Non-pigmented ciliary epithelial cell (primary cell): ENCODE measurements around the gene RASL10B.

Experiments
- DNase-seq: peaks from one replicate; pipeline ENCODE4 v3.0.0-alpha.2; 2010; ENCODE audit warnings: low read depth

The RASL10B gene

DNA sequence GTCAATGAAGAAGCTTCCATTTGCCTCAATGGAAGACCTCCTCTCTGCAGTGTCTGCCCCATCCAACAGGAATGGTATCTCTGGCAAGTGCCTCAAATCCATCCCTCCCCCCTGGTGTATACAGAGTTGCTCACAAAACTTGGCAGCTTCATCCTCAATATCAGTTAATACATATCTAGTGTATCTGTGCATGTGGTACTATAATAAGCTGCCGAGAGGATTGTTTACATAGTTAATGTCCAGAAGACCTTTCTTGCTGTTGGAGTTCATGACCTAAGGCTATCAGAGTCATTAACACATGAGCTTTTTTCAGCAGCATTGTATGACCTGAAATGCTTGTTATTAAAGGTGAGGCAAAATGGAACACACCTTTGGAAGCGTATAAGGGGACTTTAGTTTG, 14.0 kb upstream of the RASL10B start:
- DNase-seq: no peak

DNA sequence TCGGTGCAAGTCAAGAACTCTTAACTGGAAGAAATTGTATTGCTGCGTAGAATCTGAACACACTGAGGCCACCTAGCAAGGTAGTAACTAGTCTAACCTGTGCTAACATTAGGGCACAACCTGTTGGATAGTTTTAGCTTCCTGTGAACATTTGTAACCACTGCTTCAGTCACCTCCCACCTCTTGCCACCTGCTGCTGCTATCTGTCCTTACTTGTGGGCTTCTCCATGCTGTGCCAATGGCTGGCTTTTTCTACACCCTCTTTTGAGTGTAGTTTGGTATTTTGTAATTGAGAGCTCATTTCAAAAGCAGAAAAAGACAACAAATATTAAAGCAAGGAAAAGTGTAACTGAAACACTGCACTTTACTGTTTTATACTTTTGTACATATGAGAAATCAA, 7.7 kb upstream of the RASL10B start:
- DNase-seq: no peak

DNA sequence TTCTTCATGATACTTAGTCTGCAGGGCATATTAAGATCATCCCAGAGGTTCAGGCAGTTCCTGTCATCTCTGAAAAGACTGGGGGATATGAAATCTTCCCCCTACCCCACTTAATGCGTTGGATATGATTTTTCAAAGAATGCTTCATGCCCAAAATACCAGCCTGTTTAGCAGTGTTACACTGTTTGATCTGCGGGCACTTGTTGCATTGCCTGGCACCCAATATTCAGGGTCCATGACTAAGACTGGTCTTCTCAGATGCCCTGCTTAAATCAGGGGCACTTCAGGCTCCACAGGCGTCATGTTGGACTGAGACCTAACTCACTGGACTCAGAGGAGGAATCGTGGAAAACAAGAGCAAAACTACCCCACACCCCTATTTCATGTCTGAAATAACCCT, 6.4 kb upstream of the RASL10B start:
- no peak for DNase-seq

DNA sequence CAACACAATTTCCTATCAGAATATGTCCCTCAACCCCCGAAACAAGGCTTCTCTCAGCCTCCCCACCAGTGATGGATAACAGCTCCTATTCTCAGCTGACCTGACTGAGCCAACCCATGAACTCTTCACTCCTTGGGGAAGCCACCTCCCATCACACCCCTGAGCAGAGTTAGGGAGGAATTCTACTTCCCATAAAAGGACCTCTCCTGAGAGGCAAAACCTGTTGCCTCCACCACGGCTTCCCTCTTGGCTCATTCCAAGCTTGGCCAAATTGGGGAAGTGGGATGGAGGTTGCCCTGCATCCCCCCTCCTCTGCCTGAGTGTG, 5.7 kb upstream of the RASL10B start:
- DNase-seq: no peak

DNA sequence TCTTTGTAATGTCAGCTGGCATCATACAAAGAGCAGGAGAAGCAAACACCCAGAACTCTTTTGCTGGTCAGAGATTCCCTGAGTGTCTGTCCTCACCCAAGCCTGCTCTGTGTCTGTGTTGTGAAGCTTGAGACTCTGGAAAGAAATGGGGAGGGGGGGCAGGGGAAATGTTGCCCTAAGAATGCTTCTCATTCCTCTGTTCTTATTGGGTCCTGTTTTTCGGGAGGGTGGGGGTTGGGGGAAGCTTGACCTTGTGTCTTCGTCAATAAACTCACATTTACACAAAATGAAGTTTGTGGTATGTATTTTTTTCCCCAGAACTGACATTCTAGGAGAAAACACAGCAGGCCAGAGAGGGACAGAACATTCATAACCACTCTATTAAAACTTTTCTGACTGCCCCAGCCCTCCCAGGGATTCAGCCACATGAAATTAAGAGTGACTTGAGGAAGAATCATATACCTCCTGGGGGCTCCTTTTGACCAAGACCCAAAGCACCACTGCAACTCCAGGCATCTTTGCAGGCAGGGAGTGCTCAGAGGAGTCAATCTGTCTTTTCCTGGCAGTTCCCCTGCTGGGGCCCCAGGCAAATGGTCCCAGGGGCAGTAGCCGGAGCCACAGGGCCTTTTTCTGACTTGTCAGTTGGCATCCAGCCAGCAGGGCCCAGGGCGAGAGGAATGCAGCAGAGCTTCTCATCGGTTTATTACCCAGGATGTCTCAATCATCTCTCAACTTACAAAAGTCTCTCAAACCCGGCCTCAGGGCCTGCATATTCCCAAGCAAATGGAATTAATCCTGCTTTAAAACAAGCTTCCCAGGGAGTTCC, 5.1 kb upstream of the RASL10B start:
- peak; percentile 51 for DNase-seq

DNA sequence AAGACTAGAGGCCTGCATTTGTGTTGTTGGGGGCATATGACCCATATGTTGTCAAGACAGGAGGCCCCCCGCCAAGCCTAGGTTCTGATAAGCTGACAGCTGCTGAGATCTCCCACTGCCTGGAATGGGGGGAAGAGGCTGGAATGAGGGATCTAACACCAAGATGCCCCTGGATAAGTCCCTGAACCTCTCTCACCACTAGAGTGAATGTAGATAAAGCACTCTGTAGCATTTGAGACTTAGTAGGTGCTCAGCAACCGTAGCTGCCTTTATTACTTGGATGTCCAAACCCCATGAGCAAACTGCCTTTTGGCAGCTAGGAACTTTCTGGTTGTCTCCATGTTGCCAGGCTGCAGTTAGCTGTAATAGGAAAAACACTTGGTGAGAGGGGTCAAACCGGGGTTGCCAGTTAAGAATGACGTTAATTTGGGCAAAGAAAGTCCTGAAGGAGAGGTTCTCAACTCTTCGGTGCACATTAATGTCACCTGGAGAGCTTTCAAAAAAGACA, 4.4 kb upstream of the RASL10B start:
- no peak for DNase-seq

DNA sequence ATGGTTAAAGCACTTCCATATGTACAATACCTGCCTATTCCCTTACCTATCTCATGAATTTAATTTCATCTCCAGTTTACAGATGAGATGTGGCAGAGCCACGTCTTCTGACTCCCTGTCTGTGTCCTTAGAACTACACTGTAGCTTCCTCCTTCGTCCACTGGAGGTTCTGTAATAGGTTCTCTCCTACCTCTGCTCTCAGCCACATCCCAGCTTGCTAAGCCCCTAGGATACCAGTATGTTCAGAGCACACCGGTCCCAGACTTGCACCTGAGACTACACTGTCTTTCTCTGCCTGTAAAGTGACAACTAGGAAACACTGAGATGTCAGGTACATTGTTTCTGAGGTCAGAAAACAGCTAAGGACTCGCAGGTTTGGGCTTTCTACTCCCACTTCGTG, 3.8 kb upstream of the RASL10B start:
- DNase-seq: no peak

DNA sequence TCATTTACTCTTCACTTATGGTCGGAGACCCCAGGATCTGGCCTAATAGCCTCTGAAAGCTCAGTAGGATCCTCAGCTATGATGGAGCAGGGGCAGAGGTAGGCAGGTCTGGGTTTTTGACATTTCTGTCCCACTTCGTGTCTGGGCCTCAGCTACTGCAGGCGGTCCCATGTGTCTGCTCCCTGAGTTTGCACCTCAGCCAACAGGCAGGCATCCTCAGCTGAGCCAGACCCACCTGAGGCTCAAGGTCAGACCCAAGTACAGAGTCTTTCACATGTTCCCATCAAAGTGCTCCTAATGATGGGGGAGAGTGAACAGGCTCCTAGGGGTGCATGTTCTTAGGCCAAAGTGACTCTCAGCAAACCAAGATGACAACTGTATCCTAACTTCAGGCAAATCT, 2.9 kb upstream of the RASL10B start:
- no peak for DNase-seq

DNA sequence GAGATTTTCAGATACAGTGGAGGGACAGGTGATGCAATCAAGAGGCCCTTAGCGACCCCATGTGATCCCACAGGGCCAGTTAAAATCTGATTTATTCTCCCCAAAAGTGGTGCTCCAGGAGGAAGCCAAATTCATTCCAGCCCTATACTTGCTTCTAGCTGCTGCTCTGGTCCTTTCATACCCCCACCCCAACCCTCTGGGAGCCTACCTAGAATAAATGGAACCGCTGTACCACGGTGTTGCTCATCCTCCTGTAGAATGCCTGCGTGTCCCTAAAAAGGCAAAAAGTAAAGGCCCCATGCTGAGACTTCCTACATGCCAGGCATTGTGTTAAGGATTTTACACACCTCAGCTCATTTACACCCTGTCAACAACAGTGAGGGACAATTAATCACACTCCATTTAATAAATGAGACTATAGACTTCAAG, 2.0 kb upstream of the RASL10B start:
- DNase-seq: no peak

DNA sequence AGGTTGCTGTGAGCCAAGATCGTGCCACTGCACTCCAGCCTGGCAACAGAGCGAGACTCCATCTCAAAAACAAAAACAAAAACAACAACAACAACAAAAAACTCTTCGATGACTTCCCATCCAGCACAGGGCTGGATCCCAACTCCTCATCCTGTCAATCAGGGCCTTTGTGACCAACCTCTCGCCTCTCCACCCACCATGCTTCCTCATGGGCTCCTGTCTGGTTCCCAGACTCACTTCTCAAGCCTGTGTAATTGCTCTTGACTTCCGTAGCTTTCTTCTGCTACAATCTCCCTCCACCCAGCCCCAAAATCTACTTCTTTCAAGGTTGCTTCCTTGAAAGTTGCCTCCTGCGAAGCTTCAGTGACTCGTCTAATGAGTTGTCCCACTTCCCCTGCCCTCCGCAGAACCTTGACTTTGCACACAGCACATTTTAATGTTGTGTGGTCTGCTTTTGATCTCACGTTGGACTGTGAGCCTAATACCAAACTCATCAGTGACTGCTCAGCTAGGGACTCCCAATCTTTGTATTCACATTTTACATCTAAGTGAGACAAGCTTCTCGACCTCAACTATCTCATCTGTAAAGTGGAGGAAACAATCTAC, 936 bp upstream of the RASL10B start:
- no peak for DNase-seq

DNA sequence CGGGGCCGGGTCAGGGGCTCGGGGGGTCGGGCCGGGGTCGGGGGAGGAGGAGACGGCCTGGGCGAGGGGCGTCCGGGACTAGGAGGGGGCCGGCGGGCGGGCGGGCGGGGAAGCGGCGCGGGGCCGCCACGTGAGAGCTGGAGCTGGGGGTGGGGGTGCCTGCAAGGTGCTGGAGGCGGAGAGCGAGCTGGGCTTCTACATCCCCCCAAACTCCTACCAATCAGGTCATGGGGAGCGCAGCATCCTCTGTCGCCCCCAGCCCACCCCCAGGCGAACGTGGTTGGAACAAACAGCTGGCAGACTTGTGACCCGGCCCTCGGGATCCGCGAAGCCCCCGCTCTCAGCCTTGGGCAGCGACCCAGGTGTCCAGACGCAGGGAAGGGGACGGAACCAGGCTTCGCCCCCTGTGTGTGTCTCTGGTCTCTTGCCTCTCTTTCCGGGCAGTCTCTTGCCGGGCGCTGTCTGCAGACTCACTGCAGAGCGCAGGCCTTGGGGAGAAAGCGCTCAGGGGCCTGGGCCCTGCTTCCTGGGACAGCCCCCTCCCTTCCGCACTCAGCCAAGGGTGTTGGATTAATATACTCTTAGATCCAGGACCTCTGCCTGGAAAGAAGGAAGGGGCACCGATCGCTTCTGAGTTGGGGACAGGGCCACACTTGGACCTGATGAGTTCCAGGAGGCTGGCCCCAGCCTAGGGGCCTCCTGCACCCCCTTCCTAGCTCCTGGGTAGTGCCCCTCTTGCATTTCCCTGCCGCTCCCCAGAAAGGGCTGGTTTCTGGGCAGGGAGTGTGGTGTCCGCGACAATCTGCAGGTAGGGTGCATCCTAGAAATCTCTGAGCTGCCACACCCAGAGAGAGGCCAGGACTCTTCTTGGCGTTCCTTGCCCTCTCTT, 722 bp downstream of the RASL10B start:
- no peak for DNase-seq

DNA sequence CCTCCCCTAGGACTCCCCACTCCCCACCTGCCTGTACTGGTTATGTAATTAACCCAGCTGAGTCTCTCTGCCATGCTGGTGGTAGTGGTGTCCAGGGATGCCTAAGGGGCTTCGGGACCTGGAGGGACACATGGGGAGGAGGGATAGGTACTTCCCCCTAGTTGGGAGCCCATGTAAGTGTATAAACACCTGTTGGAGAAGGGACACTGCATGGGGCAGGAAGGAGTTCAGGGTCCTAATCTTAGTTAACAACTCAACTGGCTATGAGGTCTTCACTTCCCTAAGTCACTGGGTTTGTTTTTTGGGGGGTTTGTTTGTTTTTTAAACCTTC, 1.3 kb downstream of the RASL10B start:
- no peak for DNase-seq

DNA sequence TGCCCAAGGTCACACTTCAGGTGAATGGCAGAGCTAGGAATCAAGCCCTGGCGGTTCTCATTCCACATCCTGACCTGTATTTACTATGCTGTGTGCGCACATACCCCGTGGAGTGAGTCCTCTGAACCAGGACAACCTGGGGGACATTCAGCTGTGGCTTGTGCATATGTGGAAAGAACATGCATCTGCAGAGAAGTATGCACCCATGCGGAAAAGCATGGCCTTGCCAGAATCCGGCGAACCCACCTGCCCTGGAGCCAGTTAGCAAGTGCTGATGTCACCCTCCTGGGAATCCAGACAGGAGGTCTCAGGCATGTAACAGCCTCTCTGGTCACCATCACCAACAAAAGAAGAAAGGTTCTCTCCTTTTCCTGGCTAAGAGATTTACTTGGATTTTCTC, 1.9 kb downstream of the RASL10B start:
- DNase-seq: no peak

DNA sequence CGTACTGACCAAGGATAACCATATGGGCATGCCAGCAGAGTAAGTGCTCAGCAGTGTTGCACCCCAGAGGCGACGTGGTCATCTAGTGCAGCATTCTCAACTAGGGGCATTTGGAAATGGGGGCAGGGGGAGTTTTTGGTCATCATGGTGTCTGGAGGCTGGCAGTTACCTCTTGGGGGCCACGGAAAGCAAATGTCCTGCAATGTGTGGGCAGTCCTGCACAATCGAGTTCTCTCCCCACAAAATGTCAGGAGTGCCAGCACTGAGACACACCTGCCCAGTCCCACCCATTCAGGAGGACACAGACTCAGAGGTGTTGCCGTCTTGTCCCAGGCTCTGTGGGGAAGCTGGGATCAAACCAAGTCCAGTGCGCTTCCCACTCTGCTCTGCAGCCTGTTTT, 3.0 kb downstream of the RASL10B start:
- no peak for DNase-seq

DNA sequence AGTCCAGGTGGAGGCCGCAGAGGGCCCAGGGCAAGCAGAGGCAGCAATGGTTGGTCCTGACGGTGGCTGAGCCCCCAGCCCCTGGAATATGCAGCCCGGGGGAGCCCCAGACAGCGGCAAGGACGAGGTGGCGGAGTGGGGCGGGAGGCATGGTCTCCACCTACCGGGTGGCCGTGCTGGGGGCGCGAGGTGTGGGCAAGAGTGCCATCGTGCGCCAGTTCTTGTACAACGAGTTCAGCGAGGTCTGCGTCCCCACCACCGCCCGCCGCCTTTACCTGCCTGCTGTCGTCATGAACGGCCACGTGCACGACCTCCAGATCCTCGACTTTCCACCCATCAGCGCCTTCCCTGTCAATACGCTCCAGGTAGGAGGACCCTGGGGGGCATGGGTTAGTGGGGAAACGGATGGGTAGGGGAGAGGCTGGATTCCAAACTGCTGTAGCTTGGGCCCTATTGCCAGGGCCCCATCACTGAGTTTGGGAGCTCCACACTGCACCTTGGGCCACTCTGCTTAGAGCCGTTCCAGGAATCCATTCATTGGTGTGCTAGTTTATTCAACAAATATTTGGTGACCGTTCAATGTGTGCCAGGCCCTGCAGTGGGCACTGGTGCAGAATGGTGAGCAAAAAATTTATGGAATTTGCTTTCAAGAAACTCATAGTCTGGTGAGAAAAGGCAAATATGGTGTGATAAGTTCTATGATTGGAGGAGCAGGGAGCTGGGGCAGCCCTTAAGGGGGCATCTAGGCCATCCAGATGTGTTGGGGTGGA, 3.8 kb downstream of the RASL10B start:
- DNase-seq: no peak

DNA sequence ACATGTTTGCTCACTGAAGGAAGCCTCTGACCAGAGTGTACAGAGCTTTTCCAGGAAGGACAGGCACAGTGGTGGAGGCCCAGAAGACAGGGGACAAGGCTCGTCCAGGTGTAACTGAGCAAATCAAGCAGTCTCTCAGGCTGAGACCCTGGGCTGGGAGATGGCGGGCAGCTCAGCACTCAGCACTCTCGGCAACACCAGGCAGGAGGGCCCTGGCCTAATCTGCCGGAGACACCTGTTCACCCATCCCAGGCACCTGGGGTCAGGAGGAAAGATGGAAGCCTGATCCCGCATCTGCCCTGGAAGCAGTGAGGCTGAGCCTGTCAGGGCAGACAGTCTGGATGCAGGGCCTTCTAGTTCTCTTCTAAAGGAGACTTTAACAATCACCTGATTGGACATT, 4.8 kb downstream of the RASL10B start:
- DNase-seq: no peak

DNA sequence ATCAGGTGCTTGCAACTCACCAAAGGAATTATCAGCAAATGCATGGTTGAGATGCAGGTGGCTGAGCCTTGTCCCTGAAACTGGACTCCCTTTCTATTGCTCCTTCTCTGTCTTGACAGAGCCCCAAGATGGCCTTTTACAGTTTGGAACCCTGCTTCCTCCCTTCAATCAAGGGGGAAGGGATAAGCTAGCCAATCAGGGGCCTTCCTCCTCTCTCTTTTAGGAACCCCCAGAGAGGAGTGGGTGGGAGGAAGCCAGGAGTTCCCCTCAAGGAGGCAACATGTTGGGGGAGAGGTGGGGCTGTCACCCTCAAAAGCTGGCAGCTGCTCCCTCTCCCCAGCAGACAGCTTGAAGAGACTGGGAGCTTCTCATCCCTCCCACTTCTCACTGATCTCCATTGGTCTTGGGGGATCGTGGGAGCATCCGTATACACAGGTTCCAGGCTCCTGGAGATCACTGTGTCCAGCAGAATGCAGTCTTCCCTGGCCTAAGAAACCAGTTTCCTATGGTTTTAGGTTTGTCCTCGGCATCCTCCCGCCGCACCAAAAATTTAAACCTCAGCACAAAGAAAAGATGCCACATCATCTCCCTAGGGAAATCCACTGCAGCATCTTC, 7.2 kb downstream of the RASL10B start:
- no peak for DNase-seq

DNA sequence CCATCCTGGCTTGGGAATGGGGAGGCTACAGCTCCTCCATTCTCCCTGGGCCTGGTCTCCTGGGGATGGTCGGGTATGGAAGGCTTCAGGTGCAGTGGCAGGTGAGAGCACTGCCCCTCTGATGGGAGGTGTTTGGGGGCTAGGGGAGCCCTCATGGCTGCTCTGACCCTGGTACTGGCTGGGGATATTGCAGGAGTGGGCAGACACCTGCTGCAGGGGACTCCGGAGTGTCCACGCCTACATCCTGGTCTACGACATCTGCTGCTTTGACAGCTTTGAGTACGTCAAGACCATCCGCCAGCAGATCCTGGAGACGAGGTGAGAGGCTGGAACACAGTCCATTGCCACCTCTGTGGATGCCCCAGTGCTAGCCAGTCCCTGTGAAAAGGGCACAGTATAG, 8.8 kb downstream of the RASL10B start:
- no peak for DNase-seq

DNA sequence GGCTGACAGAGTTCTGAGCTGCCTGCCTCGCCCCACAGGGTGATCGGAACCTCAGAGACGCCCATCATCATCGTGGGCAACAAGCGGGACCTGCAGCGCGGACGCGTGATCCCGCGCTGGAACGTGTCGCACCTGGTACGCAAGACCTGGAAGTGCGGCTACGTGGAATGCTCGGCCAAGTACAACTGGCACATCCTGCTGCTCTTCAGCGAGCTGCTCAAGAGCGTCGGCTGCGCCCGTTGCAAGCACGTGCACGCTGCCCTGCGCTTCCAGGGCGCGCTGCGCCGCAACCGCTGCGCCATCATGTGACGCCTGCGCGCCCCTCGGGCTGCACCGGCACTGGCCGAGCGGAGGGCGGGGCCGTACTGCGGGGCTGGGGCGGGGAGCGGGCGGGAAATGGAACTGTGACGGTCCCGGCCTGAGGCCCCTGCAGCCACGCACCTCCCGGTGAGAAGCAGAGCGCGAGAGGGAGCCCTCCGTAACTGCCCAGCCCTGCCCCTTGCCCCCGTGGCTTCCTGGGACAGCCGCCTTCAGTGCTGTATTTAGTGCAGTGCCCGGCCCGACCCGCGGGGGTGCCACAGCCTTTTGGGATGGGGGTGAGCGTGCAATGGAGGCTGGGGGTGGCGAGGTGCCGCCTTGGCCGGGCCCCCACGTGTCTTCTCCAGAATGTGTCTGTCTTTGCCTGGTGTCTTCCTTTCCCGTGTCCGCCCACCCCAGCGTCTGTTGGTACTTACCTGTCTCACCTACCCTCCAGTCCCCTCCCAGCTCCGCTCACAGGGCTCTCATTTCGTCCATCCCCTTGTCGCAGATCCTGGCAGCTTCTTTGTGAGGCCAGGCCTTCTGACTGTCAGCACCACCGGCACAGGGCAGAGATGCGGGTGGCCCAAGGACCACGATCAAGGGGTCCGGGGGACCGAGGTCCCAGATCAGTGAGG, 9.8 kb downstream of the RASL10B start:
- DNase-seq: no peak

DNA sequence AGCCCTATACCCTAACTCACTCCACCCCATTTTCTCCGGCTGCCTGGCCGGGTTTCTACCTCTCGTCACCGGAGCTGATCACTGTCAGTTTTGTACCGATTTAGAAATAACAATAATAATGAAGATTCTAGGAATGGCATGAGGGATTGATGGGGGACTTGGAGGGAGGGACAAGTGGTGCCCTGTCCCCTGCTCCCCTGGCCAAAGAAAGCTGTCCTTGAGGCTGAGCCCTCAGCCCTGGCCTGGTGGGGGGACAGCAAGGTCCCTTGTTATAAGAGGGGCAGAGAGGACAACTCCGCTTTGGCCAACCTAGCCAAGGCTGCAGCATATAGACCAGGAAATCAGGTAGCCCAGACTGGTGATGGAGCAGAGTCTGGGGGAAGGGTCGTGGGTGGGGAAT, 11.1 kb downstream of the RASL10B start:
- no peak for DNase-seq
